Measurements from ENCODE around the gene NETO2. TPM values are rescaled to one million over a fixed set of nuclear protein-coding genes. Genes with fewer than 3 reads are reported as not detected.
A peak's percentile ranks its signal among the peaks of the same experiment; 100 is the strongest.

Gene NETO2
- total and polyA plus RNA-seq, 2 of the 13 experiments (the other 11 are each of a cell fraction or from before 2014, with no cell fraction given) = 8.2 to 13.5 TPM

DNA sequence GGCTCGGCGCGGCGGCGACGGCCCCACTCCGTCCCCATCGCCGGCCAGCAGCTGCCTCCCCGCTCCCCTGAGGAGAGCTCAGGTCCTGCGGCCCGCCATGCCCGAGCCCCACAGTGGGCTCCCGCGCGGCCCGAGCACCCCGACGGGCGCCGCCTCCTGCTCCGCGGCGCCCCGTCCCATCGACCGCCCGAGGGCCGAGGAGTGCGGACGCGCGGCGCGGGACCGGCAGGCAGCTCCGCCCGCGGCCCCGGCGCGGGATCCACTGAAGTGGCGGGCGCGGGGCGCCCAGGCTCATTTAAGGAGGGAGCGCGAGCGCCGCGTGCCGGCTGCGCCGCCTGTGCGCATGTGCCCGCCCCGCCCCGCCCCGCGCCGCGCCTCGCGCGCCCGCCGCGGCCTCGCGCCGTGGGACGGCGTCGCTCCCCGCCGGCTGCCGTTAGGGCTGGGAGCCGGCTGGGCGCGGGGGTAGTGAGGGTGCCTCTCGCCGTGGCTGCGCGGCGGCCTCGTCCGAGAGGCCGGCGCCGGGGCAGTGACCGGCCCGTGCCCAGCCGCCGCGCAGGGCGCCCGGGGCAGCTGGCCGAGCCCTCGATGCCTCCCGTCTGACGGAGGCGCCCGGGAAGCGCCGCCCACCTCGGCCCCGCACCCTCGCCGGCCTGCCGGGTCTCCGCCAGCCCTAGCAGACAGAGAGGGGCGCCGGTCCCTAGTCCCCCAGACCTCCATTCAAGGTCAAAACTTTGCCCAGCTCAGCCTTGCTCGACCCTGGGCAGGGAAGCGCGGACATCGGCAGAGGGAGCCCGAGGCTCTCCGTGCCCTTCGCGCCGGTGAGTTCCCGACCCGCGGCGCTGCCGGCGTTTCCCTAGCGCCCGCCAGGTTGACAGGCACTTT, at the start of gene NETO2 (continued):
- peak; percentile 55 for TF ChIP-seq AGO1 (IDR thresholded peaks at IDR 0.05; ENCODE audit: low read depth, low read length, poor library complexity, severe bottlenecking)
- TF ChIP-seq, protein P1, sequence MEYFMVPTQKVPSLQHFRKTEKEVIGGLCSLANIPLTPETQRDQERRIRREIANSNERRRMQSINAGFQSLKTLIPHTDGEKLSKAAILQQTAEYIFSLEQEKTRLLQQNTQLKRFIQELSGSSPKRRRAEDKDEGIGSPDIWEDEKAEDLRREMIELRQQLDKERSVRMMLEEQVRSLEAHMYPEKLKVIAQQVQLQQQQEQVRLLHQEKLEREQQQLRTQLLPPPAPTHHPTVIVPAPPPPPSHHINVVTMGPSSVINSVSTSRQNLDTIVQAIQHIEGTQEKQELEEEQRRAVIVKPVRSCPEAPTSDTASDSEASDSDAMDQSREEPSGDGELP (IDR thresholded peaks at IDR 0.05; ENCODE audit: borderline replicate concordance, low read depth) = no peak
- no peak for TF ChIP-seq ZBTB42 (CRISPR knock-in tag; IDR thresholded peaks at IDR 0.05)
- TF ChIP-seq, protein P2, sequence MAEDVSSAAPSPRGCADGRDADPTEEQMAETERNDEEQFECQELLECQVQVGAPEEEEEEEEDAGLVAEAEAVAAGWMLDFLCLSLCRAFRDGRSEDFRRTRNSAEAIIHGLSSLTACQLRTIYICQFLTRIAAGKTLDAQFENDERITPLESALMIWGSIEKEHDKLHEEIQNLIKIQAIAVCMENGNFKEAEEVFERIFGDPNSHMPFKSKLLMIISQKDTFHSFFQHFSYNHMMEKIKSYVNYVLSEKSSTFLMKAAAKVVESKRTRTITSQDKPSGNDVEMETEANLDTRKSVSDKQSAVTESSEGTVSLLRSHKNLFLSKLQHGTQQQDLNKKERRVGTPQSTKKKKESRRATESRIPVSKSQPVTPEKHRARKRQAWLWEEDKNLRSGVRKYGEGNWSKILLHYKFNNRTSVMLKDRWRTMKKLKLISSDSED (CRISPR knock-in tag; IDR thresholded peaks at IDR 0.05) = no peak
- no peak for TF ChIP-seq GPN1 (CRISPR knock-in tag; IDR thresholded peaks at IDR 0.05; ENCODE audit: borderline replicate concordance)
- TF ChIP-seq MATR3 (CRISPR knock-in tag; IDR thresholded peaks at IDR 0.05) = no peak
- no peak; the same call in 1 of the 2 replicates for TF ChIP-seq ZNF331 (CRISPR knock-in tag; IDR thresholded peaks at IDR 0.05)
- TF ChIP-seq, protein P3, sequence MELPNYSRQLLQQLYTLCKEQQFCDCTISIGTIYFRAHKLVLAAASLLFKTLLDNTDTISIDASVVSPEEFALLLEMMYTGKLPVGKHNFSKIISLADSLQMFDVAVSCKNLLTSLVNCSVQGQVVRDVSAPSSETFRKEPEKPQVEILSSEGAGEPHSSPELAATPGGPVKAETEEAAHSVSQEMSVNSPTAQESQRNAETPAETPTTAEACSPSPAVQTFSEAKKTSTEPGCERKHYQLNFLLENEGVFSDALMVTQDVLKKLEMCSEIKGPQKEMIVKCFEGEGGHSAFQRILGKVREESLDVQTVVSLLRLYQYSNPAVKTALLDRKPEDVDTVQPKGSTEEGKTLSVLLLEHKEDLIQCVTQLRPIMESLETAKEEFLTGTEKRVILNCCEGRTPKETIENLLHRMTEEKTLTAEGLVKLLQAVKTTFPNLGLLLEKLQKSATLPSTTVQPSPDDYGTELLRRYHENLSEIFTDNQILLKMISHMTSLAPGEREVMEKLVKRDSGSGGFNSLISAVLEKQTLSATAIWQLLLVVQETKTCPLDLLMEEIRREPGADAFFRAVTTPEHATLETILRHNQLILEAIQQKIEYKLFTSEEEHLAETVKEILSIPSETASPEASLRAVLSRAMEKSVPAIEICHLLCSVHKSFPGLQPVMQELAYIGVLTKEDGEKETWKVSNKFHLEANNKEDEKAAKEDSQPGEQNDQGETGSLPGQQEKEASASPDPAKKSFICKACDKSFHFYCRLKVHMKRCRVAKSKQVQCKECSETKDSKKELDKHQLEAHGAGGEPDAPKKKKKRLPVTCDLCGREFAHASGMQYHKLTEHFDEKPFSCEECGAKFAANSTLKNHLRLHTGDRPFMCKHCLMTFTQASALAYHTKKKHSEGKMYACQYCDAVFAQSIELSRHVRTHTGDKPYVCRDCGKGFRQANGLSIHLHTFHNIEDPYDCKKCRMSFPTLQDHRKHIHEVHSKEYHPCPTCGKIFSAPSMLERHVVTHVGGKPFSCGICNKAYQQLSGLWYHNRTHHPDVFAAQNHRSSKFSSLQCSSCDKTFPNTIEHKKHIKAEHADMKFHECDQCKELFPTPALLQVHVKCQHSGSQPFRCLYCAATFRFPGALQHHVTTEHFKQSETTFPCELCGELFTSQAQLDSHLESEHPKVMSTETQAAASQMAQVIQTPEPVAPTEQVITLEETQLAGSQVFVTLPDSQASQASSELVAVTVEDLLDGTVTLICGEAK (IDR thresholded peaks at IDR 0.05) = no peak
- TF ChIP-seq, protein P3 (CRISPR knock-in tag; IDR thresholded peaks at IDR 0.05) = no peak
- TF ChIP-seq RNF2 (conservative IDR thresholded peaks at IDR 0.05; ENCODE audit: low read depth) = peak; percentile 60; the same call in 1 of the 2 replicates
- TF ChIP-seq GATAD2A (CRISPR knock-in tag; IDR thresholded peaks at IDR 0.05) = 0 out of 2 replicates have a peak, but pooled peaks have one; percentile 36

All from HepG2 (cell line).